Stimulated activated CD4-positive, alpha-beta T cell treated with anti-CD3 and anti-CD28 coated beads, Interleukin-1b, Interleukin-23, amount 100 ng/mL, for 48 hours (primary cell): ENCODE results near the gene DBI.
A peak's percentile ranks its signal among the peaks of the same experiment; 100 is the strongest.
"Not testable (repeated sequence)": the region's sequence is repeated elsewhere in the genome, so short reads cannot be mapped to it uniquely, and the experiment has no call there.

Experiments used
- DNase-seq: peaks from one replicate; pipeline ENCODE4 v3.0.0-alpha.2; 2020

DBI gene

DNA sequence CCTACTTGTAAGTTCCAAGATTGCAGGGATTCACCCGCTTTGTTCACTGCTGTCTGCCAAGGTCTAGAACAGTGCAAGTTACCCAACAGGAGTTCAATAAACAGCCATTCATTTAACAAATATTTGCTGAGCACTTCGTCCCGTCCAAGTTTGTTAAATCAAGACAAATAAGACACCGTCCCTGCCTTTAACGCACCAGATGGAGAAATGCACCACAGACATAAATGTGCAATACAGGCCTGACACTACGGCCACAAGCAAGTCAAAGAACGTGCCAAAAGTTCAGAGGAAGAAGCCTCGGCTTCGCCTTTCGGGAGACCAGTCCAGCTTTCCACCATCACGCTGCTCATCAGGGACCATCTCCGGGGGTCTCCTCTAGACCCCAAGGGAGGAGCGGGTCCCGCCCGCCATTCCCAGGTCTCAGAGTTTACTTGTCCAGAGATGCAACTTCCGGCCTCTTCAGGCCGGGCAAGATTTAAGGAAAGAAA, 572 bp upstream of the DBI start:
- no peak for DNase-seq

DNA sequence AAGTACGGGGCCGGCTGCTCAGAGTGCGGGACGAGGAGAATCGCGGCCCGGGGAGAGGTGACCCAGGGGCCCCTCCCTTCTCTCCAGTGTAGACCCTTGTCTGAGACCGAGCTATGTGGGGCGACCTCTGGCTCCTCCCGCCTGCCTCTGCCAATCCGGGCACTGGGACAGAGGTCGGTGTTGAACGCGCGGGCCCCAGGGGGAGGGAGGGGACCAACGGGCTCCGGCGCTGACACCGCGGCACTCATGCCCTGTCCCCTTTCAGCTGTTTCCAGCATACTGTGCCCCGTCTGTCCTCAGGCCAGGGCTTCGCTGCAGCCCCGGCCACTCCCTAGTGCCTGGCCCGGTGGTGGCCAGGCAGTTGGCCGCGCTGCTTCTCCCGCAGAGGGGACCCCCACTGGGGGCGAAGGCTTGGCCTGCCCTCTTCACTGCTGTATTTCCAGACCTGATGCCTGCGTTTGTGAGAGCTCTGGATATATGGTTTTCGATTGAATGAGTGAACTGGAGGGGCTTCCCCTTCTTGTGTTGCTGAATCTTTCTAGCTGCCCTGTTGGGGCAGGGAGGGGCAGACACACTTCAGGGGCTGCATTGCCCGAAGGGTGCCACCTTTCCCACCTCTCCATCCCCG, 809 bp downstream of the DBI start:
- peak; percentile 59 for DNase-seq

DNA sequence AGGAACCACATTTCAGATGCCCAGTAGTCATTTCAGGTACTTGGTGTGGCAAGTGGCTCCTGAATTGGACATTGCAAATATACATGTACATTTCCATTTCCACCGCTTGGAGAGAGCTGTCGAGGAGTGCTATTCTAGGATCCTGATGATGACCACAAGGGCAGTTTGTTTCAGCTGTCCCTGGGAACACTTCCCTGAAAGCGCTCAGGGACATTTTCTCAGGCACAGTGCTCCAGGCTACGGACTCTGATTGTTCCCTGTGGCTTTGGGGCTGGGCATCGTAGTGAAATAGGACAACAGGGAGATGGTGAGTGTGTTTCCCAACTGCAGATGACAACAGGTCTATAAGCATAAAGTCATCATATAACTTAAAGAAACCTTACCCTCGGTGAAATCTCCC, 3.1 kb downstream of the DBI start:
- no peak for DNase-seq

DNA sequence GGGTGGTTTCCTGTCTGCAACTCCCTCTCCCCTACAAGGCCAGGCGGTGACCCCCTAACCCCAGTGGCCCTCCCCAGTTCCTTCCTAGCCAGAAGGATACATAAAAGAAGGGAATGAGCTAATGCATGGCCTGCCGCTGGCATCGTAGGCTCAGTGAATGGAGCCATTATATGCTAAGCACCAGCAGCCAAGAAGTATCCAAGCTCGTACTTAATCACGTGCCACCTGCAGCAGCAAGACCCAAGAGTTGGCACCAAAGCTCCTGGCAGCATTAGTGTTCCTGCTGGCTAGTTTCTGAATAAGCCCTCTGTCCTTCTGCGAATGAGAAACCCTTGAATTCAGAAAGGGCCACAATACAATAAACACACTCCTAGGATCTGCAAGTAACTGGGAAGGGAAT, 4.3 kb downstream of the DBI start:
- DNase-seq: no peak

DNA sequence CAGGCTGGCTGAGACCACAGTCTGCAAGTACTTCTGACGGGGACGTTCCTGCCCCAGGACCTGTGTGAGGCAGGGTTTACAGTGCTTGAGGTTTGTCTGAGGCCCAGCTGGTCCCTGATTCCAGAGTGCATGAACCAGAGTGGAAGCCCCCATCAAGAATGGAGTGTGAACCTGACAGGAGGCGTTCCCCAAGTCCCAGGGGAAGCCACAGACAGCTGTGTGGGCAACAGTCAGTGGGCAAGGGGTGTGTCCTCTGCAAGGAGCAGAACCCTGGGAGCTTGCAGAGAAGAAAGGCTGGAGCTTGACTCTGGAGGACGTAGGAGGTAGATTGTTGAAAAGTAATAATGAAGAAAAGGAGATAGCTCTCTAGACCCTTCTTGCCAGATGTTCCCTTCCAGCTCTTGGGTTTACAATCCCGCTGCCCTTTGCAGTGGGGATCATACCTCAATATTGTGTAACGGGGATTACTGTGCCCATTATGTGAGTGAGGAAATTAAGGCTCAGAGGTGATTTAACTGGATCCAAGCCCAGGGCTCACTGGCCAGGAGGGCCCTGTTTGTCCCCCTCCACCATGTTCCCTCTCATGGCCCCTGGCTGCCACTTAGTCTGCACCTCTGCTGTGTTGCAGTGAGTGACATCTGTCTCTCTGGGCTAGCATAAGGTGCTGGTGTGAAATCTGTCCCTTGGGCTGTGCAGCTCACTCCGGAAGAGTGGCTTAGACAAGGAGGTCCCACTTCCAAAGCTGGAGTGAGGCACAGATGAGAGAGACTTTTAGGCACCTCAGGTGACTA, 6.2 kb downstream of the DBI start:
- DNase-seq: no peak

DNA sequence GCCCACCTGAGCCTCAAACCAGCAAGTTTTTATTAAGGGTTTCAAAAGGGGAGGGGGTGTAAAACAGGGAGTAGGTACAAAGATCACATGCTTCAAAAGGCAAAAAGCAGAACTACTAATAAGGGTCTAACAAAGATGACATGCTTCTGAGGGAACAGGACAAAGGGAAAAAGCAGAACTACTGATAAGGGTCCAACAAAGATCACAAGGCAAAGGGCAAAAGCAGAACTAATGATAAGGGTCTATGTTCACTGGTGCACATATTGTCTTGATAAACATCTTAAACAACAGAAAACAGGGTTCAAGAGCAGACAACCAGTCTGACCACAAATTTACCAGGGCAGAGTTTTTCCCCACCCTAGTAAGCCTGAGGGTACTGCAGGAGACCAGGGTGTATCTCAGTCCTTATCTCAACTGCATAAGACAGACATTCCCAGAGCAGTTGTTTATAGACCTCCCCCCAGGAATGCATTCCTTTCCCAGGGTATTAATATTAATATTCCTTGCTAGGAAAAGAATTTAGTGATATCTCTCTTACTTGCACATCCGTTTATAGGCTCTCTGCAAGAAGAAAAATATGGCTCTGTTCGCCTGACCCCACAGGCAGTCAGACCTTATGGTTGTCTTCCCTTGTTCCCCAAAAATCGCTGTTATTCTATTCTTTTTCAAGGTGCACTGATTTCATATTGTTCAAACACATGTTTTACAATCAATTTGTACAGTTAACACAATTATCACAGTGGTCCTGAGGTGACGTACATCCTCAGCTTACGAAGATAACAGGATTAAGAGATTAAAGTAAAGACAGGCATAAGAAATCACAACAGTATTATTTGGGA, 7.3 kb downstream of the DBI start:
- not testable (repeated sequence) for DNase-seq

DNA sequence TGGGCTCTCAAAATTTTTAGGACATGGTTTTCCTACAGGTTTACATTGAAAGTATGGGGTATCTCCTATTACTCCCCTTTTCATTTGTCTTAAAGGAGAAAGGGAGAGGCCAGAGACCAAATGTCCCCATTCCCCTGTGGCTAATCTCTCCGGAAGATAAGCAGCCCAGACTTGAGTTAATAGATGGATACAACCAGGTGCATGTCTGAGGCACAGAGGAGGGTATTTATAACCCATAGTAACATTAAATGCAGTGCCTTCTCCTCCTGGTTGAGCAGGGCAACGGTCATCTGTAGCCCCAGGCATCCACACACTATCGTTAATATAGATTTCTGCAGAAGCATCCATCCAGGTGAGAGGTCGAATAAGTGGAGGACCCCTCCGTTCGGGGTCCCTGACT, 9.6 kb downstream of the DBI start:
- not testable (repeated sequence) for DNase-seq

DNA sequence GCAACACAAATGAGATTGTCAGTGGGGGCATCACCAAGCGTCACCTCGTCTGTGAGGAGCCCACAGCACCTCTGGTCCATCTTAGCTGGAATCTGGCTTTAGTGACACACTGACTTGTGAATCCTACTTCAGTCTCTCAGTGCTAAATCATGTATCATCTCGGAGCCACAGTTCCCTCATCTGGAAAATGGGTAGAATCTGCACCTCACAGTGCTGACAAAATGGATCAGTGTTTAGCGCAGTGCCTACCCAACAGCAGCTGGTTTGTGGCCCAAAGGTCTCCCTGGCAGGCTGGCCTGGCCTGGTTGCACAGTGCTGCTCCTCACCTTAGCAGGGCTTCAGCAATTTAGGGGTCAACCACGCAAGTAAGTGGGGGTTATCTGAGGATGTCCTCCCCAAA, 10.0 kb downstream of the DBI start:
- no peak for DNase-seq

DNA sequence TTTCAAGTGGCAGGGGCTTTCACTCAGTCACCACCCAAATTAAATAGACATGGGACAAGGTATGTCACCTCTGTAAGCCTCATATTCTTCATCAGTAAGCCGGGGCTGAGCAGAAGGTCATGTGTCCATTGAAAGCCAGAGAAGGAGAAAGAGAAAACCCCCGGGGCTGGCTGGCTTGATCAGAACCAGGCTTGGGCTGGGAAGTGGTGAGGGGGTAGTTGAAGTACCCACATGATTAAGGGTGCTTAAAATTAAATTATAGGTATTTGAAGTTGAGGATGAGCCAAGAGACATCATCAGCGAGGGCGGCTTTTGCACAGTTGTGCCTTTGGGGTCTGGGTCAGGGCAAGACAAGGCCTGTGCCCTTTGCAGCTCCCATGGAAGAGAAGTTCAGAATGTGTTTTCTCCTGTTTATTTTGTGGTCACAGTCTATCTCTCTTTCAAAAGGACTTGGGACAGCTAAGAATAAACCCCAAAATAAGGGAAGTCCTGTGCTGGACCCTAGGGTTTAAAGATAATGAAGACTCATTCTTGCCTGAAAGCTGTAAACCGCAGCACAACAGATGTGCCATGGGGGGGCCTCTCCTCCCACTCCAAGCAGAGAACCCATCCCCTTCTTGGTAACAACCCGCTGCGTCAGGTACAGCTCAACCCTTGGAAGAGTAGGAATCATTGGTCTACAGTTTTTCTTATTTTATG, 10.7 kb downstream of the DBI start:
- no peak for DNase-seq

DNA sequence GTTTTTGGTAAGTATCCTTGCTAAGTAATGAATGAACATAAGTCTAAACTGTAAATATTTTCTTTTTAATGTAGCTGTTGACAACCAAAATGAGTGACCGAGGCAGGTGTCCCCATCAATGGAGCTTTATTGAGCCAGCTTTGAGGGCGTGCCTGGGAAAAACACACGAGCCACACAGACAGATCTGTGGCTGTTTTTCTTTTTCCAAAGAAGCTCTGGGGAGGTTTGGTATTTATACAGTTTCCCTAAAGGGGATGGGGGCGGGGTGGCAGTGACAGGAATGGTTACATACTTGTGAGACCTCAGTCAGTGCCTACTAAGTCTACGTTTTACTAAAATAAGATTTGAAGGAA, 11.2 kb downstream of the DBI start:
- no peak for DNase-seq

DNA sequence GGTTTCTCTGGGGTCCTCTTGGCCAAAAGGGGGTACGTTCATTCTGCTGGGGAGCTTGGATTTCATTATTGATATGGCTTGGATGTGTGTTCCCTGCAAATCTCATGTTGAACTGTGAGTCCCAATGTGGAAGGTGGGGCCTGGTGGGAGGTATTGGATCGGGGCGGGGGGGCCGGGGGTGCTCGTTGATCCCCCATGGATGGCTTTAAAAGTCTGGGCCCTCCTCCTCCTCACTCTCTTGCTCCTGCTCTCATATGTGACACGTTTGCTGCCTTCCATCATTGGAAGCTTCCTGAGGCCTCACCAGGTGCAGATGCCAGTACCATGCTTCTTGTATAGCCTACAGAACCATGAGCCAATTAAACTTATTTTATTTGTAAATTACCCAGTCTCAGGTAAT, 11.8 kb downstream of the DBI start:
- no peak for DNase-seq

DNA sequence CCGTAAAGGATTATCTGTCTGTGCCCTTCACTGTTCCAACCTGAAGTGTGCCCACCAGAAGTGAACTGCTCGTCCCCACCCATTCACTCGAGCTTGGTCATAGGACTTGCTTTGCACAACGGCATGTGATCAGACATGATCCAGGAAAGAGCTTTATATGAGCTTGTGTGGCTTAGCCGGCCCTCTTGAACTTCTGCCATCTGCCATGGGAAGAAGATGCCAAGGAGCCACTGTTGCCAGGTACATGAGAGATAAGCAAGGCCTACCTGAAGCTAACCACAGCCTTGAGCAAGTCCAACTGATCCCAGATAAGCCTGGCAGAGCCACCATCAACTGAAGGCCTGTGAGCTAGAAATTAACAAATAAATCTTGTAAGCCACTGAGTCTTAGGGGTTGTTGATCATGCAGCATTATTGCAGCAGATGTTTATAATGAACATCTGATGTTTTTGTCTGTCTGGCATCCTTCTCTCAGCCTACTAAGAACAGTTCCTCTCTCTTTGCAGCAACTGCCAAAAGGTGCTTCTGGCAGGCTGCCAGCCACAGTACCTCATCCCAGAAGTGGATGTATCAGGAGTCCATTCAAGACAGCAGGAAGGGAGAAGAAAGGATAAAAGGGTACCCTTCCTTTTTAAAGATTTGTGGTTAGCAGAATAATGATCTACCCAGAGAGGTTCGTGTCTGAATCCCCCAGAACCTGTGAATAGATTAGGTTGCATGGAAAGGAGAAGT, 16.8 kb downstream of the DBI start:
- DNase-seq: no peak

DNA sequence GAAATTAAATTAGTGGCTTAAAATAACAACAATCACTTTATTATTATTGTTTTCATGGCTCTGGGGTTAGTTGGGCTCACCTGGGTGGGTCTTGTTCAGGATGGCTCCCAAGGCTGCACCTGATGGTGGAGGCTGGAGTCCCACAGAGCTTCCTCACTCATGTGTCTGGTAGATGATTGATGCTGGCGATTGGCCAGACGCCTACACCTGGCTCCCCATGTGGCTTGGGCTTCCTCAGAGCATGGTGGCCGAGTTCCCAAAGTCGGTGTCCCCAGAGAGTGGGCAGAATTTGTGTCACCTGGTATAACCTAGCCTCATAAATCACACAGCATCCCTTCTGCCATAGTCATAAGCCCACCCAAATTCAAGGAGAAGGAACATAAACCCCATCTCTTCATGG, 18.2 kb downstream of the DBI start:
- no peak for DNase-seq

DNA sequence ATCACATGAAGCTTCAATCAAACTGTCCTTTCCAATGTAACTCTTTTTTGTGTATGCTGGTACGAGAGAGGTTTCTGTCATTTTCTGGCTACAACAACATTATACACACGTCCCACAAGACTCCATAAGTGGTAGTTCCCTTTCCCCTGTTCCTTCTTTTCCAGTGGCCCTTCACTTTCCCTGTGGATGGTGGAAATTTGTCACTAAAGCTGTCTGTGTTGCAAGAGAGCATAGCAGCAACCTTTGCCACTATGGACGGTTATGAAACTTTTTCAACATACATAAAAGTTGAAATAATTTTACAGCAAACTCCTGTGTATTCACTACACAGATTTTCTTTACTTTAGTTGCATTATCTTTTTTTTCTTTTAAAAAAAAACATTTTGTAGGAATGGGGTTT, 18.7 kb downstream of the DBI start:
- no peak for DNase-seq

DNA sequence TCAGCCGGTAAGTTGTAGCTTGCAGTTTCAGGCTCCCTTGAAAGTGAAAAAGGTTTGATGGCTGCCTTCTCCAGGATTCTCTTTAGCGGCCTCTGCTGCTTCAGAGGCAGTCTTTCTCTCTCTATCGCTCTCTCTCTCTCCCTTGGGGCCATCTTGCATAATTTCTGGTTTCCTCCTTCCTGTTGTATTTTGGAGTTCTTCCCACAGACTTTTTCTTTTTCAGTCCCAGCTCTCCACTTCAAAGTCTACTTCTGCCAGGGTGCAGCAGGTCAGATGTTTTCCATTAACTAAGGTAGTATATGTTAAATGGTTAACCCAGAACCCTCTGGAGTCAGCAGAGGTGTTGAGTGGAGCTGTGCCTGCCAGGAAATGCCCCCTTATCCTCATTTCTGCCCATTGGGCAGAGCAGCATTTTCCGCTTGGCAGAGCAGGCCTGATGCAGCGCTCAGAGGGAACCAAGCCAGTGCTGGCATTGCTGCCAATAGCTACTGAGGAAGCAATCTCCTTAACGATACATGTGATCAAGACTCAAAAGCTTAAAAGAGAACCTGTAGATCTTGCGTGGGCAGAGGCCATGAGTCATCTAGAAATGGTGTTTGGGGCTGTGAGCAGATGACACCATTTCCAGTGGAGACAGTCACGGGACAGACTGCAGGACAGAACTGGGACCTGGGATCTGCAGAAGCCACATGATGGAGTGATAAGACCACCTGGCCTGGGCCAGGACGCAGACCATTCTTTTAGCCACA, 20.8 kb downstream of the DBI start:
- peak; percentile 22 for DNase-seq

DNA sequence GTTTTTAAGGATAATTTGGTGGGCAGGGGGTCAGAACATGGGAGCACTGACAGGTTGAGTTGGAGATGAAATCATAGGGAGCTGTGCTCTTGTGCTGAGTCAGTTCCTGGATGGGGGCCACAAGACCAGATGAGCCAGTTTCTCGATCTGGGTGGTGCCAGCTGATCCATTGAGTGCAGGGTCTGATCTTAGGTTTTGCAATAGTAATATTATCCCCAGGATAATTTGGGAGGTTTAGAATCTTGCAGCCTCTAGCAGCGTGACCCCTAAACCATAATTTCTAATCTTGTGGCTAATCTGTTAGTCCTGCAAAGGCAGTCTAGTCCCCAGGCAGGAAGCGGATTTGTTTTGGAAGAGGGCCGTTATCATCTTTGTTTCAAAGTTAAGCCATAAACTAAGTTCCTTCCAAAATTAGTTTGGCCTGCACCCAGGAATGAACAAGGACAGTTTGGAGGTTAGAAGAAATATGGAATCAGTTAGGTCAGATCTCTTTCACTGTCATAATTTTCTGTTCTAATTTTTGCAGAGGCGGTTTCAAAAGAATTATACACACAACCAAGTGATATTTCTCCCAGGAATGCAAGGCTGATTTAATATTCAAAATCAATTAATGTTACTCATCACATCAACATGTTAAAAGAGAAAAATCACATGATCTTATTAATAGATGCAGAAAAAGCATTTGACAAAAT, 23.0 kb downstream of the DBI start:
- no peak for DNase-seq

DNA sequence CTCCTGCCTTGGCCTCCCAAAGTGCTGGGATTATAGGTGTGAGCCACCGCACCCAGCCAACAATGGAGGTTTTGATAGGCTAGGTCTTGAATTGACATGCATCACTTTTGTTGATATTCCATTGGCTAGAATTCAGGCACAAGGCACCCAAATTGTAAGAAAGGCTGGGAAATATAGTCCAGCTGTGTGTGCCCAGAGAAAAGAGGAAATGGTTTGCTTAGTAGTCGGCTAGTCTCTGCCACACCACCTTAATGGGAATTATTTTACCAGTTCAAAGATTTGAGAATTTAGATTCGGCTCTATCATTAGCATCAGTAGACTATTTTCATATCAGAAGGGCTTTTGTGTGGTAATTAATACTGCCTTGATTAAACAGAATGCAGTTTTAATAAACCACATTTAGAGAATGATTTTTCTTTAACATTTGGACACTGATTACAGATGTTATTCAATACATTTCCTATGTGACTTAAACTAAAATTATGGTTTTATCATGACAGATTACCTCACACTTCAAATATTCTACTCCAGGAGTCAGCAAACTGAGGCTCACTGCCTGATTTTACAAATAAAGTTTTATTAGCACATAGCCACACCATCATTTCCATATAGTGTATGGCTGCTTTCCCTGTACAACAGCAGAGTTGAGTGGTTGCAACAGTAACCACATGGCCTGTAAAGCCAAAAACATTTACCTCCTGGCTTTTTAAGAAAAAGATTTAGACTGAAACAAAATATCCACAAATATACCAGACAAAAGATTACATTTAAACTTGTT, 27.4 kb downstream of the DBI start:
- DNase-seq: no peak

DNA sequence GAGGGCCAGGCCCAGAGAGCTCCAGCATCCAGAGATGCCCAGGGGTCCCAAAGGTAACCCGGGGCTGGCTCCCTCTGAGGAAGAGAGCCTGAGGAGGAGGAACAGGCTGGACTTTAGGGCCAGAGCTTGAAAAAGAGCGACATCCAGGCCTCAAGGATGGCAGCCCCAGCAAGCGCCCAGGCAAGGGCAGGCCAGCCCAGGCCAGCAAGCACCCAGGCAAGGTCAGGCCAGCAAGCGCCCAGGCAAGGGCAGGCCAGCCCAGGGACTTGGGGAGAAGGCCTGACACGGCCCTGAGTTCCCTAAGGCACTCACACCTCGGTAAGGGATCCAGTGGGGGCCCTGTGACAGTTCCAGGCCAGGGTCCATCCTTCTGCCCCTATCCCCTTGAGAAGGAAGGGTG, 30.4 kb downstream of the DBI start:
- no peak for DNase-seq

DNA sequence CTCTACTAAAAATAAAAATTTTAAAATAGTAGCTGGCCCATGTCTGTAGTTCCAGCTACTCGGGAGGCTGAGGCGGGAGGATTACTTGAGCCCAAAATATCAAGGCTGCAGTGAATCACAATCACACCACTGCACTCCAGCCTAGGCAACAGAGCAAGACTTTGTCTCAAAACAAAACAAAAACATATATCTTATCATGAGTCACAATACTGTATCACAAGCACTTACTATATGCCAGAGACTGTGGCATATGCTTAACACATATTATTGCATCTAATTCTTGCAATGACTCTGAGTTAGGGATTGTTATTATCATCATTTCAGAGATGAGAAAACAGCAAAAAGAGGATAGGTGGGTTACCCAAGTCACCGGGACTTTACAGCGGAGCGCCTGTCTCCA, 35.3 kb downstream of the DBI start:
- DNase-seq: no peak
